BE2C (cell line): ENCODE results near the gene PRAMEF17.
"Not testable (repeated sequence)": the region's sequence is repeated elsewhere in the genome, so short reads cannot be mapped to it uniquely, and the experiment has no call there.

Experiments used
- DNase-seq: peaks from one replicate; pipeline ENCODE4 v3.0.0-alpha.2; 2020
- H3K27me3 ChIP-seq: fragments of 250-450 bp; sonication (Bioruptor Pico); 2 replicates; pipeline ENCODE4 v1.5.1; 2020; ENCODE audit warnings: mild to moderate bottlenecking
- H3K36me3 ChIP-seq: fragments of 250-450 bp; sonication (Bioruptor Pico); 2 replicates; pipeline ENCODE4 v1.5.1; 2020; ENCODE audit warnings: mild to moderate bottlenecking
- H3K4me1 ChIP-seq: fragments of 250-450 bp; sonication (Bioruptor Pico); 2 replicates; pipeline ENCODE4 v1.5.1; 2020
- H3K4me3 ChIP-seq: 2 replicates; pipeline ENCODE4 v1.5.1; 2011; ENCODE audit warnings: low read depth, low read length
- H3K9me3 ChIP-seq: fragments of 250-450 bp; sonication (Bioruptor Pico); 2 replicates; pipeline ENCODE4 v1.5.1; 2020
- TF ChIP-seq, protein P1 (sequence below): IDR thresholded peaks from 2 replicates; pipeline ENCODE4 v1.5.1; 2012; ENCODE audit warnings: mild to moderate bottlenecking, low read depth, low read length

The PRAMEF17 gene

DNA sequence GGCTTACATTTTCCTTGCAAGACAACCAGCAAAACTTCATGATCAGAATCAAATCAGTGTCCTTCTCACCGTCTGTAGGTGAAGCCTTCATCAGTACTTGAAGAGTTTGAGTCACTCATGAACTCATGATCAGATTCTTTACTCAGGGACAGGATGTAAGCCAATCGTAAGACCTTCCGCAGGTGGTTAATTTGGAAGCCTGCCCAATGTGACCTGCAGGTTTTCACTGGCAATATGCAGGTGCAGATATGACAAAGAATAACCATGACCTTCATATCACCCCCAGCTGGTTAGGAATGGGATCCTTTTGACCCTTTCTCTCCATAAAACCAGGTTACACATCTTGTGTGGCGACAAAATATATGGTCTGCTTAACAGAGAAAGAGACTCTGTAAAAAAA, 18.4 kb downstream of the PRAMEF17 start:
- Histone ChIP-seq H3K9me3 (no peaks in the 10 kb centered on the region), H3K4me3 (no peak overlapping the region), H3K4me1 (no peaks in the 10 kb centered on the region), H3K27me3 (no peaks in the 10 kb centered on the region), H3K36me3 (no peaks in the 10 kb centered on the region)
- TF ChIP-seq, protein P1, sequence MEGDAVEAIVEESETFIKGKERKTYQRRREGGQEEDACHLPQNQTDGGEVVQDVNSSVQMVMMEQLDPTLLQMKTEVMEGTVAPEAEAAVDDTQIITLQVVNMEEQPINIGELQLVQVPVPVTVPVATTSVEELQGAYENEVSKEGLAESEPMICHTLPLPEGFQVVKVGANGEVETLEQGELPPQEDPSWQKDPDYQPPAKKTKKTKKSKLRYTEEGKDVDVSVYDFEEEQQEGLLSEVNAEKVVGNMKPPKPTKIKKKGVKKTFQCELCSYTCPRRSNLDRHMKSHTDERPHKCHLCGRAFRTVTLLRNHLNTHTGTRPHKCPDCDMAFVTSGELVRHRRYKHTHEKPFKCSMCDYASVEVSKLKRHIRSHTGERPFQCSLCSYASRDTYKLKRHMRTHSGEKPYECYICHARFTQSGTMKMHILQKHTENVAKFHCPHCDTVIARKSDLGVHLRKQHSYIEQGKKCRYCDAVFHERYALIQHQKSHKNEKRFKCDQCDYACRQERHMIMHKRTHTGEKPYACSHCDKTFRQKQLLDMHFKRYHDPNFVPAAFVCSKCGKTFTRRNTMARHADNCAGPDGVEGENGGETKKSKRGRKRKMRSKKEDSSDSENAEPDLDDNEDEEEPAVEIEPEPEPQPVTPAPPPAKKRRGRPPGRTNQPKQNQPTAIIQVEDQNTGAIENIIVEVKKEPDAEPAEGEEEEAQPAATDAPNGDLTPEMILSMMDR: no peak
- DNase-seq: no peak

DNA sequence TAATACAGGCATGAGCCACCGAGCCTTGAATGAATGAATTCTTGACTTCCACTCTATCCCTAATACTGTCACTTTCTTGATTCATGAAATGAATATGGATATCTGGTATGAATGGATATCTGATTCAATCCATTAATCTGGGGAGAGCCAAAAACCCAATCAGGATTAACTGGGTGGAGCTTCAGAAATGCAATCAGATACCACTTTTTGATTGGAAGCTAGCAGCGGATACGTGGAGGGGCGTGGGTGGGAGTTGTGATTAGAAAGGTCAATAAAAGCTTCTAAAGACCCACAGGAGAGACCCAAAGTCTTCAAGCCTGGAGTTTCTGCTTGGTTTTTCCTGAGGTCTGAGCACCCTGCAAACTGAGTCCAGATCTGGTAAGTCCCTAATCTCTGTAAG, 20.7 kb downstream of the PRAMEF17 start, which contains the start of gene PRAMEF20:
Gene PRAMEF20, plus strand, starts transcription at position 301 of the 400 bp plus-strand sequence. CDS start 5,905 bp downstream, outside the sequence.
- not testable (repeated sequence) for H3K4me3 ChIP-seq, H3K36me3 ChIP-seq, DNase-seq, H3K4me1 ChIP-seq, H3K9me3 ChIP-seq, H3K27me3 ChIP-seq

DNA sequence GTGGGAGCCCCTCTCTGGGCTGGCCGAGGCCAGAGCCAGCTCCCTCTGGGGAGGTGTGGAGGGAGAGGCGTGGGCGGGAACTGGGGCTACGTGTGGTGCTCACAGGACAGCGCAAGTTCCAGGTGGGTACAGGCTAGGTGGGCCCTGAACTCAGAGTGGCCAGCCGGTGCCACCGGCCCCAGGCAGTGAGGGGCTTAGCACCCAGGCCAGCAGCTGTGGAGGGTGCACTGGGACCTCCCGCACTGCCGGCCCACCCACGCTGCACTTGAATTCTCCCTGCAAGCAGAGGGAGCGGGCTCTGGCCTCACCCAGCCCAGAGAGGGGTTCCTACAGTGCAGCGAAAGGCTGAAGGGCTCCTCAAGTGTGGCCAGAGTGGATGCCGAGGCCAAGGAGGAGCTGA, 41.1 kb downstream of the PRAMEF17 start:
- no peaks in the 10 kb centered on the region for H3K4me1 ChIP-seq
- H3K36me3 ChIP-seq: no peaks in the 10 kb centered on the region
- no peaks in the 10 kb centered on the region for H3K9me3 ChIP-seq
- no peak overlapping the region for H3K4me3 ChIP-seq
- no peak for DNase-seq
- no peaks in the 10 kb centered on the region for H3K27me3 ChIP-seq
- TF ChIP-seq, protein P1: no peak

DNA sequence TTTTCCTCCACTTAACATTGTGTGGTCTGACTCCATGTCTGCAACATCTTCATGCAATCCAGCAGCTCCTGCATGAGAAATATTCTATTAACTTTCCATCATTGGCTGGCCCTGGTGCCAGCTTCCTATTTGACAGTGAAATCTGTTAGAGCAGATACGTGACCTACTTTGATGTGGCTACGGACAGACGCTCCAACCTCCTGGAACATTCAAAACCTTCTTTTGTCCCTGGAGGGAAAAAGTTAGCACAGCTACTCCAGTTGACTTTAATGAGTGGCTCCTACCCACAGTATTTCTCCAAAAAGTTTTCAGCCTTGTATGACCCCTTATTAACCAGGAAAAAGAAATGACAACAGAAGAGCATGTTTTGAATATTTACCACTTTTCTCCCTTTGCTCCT, 42.8 kb downstream of the PRAMEF17 start:
- Histone ChIP-seq H3K4me3 (no peak overlapping the region), H3K27me3 (no peaks in the 10 kb centered on the region), H3K9me3 (no peaks in the 10 kb centered on the region), H3K36me3 (no peaks in the 10 kb centered on the region), H3K4me1 (no peaks in the 10 kb centered on the region)
- TF ChIP-seq, protein P1: no peak
- DNase-seq: no peak

DNA sequence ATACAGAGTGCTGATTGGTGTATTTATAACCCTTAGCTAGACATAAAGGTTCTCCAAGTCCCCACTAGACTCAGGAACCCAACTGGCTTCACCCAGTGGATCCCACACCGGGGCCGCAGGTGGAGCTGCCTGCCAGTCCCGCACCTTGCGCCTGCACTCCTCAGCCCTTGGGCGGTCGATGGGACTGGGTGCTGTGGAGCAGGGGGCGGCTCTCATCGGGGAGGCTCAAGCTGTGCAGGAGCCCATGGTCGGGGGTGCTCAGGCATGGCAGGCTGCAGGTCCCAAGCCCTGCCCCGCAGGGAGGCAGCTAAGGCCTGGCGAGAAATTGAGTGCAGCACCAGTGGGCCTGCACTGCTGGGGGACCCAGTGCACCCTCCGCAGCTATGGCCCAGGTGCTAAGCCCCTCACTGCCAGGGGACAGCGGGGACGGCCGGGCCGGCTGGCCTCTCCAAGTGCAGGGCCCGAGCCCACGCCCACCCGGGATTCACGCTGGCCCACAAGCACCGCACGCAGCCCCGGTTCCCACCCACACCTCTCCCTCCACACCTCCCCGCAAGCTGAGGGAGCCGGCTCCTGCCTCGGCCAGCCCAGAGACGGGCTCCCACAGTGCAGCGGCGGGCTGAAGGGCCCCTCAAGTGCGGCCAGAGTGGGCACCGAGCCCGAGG, 44.4 kb downstream of the PRAMEF17 start:
- H3K4me1 ChIP-seq, H3K9me3 ChIP-seq, H3K36me3 ChIP-seq, H3K4me3 ChIP-seq, DNase-seq, H3K27me3 ChIP-seq: not testable (repeated sequence)

DNA sequence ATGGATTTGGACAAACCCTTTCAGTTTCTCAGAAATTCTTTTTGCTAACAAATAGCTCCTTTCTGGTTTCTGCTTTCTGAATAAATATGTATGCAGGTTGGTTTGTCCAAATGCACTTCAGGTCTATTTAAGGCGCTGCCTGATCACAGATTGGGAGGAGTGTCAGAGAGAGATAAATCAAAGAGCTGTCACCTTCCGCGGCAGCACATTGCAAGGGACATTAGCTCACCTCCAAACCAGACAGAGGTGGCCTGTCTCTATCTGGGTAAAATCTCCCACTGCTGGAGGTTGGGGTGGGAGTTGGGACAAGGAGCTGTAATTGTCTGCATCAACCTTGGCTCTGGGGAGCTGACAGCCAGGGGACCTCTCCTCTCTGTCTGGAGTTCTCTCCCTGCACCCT, 46.0 kb downstream of the PRAMEF17 start:
- Histone ChIP-seq H3K4me1 (no peaks in the 10 kb centered on the region), H3K4me3 (no peak overlapping the region), H3K36me3 (no peaks in the 10 kb centered on the region), H3K27me3 (no peaks in the 10 kb centered on the region), H3K9me3 (no peaks in the 10 kb centered on the region)
- TF ChIP-seq, protein P1: no peak
- DNase-seq: no peak

DNA sequence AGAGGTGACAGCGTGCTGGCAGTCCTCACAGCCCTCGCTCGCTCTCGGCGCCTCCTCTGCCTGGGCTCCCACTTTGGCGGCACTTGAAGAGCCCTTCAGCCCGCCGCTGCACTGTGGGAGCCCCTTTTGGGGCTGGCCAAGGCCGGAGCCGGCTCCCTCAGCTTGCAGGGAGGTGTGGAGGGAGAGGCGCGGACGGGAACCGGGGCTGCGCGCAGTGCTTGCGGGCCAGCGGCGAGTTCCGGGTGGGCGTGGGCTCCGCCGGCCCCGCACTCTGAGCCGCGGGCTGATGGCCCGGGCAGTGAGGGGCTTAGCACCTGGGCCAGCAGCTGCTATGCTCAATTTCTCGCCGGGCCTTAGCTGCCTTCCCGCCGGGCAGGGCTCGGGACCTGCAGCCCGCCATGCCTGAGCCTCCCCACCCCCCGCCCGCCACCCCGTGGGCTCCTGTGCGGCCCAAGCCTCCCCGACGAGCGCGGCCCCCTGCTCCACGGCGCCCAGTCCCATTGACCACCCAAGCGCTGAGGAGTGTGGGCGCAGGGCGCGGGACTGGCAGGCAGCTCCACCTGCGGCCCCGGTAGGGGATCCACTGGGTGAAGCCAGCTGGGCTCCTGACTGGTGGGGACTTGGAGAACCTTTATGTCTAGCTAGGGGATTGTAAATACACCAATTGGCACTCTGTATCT, 49.8 kb downstream of the PRAMEF17 start:
- H3K27me3 ChIP-seq, DNase-seq, H3K9me3 ChIP-seq, H3K36me3 ChIP-seq, H3K4me3 ChIP-seq, H3K4me1 ChIP-seq: not testable (repeated sequence)
